ENCODE measurements around the gene PHRF1. TPM values are rescaled to one million over a fixed set of nuclear protein-coding genes. Genes with fewer than 3 reads are reported as not detected.
A peak's percentile ranks its signal among the peaks of the same experiment; 100 is the strongest.

The PHRF1 gene
- total RNA-seq, 3 donors from 2014 or later (not counting 1 experiment from before 2014, with no cell fraction given), result 46.1 to 52.0 (median 46.9) TPM

DNA sequence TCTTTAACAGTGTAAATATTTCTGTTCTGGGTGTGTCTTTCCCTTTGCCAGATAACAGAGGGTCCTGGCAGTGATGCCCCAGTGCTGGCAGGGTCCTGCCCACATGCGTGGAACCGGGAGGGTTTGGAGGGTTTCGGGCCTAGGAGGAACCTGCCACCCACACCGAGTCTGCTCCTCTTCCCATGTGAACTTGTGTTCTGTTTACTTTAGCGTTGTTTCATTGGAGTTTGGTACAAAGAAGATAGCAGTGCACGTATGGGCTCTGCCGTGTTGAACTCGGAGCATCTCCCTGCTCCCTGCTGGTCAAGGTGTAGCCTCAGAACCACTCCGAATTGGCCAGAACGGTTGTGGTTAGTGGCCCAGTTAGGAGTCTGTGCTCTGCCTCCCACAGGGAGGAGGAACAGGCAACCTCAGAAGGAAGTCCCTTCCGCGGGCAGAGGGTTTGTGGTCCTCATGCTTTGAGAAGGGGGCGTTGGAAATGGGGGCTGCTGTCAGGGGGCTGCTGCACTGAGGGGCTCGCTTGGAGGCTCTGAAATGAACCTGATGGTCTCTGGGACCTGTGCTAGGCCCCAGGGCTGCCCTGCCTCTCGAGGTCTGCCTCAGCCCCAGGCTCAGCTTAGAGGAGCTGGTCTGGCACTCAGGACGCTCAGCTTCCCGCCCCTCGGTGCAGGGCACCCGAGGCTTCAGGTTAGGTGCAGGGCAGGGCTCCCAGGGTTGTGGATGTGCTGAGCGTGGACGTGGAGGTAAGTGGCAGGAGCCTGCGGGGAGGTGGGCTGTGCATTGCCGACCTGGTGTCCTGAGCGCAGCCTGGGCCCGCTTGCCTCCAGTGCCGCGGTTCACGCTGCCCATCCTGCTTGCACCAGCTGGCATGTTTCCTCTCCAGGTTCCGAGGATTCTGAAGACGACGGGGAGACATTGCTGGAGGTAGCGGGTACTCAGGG, 10.4 kb downstream of the PHRF1 start:
- TF ChIP-seq, protein P1, sequence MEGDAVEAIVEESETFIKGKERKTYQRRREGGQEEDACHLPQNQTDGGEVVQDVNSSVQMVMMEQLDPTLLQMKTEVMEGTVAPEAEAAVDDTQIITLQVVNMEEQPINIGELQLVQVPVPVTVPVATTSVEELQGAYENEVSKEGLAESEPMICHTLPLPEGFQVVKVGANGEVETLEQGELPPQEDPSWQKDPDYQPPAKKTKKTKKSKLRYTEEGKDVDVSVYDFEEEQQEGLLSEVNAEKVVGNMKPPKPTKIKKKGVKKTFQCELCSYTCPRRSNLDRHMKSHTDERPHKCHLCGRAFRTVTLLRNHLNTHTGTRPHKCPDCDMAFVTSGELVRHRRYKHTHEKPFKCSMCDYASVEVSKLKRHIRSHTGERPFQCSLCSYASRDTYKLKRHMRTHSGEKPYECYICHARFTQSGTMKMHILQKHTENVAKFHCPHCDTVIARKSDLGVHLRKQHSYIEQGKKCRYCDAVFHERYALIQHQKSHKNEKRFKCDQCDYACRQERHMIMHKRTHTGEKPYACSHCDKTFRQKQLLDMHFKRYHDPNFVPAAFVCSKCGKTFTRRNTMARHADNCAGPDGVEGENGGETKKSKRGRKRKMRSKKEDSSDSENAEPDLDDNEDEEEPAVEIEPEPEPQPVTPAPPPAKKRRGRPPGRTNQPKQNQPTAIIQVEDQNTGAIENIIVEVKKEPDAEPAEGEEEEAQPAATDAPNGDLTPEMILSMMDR (IDR thresholded peaks at IDR 0.05), result no peak
- Histone ChIP-seq H3K27me3 (ENCODE audit: control insufficient read depth, insufficient read depth, low read length) (no peaks in the 10 kb centered on the region), H3K4me3 (ENCODE audit: low read length) (no peak overlapping the region), H3K27ac (ENCODE audit: low read length) (no peak overlapping the region), H3K36me3 (ENCODE audit: control insufficient read depth, insufficient read depth, low read length) (peaks cover 51% of the 10 kb centered on the region), H3K4me1 (ENCODE audit: control insufficient read depth, insufficient read depth, low read length) (peaks cover 14% of the 10 kb centered on the region), H3K9me3 (ENCODE audit: control insufficient read depth, insufficient read depth, low read length) (no peaks in the 10 kb centered on the region)
- 93% methylated on average over 32 of the region's 32 CpGs for WGBS (ENCODE audit: insufficient coverage)
- Mint-ChIP-seq H3K4me1 (peaks cover 20 to 33% of the 10 kb centered on the region in 2 donors), H3K27ac (peak overlapping the region in 1 of 2 donors; percentile 86), H3K4me3 (no peak overlapping the region), H3K36me3 (peaks cover 8% of the 10 kb centered on the region), H3K9me3 (no peaks in the 10 kb centered on the region), H3K27me3 (ENCODE audit: low read depth in 2 of 2) (no peaks in the 10 kb centered on the region)
- ATAC-seq, result no peak
- DNase-seq, result no peak
- intact Hi-C loops (cut with micrococcal nuclease), result no loop called here

DNA sequence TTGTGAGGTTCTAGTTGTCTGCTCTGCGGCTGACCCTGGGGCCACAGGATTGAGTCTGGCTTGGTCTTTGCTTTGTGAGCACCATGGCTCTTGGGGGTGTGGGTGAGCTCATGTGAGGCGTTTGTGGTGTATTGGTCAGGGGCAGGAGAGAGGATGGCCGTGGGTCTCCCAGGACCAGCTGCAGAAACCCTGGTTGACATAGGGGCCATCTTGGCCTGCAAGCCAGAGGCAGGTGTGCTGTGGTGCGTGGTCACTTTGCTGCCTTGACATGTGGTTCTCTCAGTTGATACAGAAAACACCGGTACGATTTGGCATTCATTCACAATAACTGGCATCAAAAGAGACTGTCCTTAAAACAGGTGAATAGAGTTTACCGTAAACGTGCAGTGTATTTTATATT, 11.3 kb downstream of the PHRF1 start:
- Histone ChIP-seq H3K27ac (ENCODE audit: low read length) (peak overlapping the region; percentile 56), H3K27me3 (ENCODE audit: control insufficient read depth, insufficient read depth, low read length) (no peaks in the 10 kb centered on the region), H3K36me3 (ENCODE audit: control insufficient read depth, insufficient read depth, low read length) (peaks cover 53% of the 10 kb centered on the region), H3K4me3 (ENCODE audit: low read length) (no peak overlapping the region), H3K4me1 (ENCODE audit: control insufficient read depth, insufficient read depth, low read length) (peaks cover 14% of the 10 kb centered on the region), H3K9me3 (ENCODE audit: control insufficient read depth, insufficient read depth, low read length) (no peaks in the 10 kb centered on the region)
- H3K4me3 Mint-ChIP-seq, result no peak overlapping the region
- 73% methylated on average over 7 of the region's 8 CpGs for WGBS (ENCODE audit: insufficient coverage)
- DNase-seq (no peak), ATAC-seq (peak in 1 of 3 donors; percentile 4)
- intact Hi-C loops (cut with micrococcal nuclease), result no loop called here
- no peaks in the 10 kb centered on the region for H3K9me3 Mint-ChIP-seq
- H3K4me1 Mint-ChIP-seq, result peaks cover 16 to 29% of the 10 kb centered on the region in 2 donors
- H3K27ac Mint-ChIP-seq, result peak overlapping the region; percentile 86 to 89
- no peaks in the 10 kb centered on the region for H3K27me3 Mint-ChIP-seq (ENCODE audit: low read depth in 2 of 2)
- peaks cover 8% of the 10 kb centered on the region for H3K36me3 Mint-ChIP-seq
- TF ChIP-seq, protein P1 (IDR thresholded peaks at IDR 0.05), result no peak

DNA sequence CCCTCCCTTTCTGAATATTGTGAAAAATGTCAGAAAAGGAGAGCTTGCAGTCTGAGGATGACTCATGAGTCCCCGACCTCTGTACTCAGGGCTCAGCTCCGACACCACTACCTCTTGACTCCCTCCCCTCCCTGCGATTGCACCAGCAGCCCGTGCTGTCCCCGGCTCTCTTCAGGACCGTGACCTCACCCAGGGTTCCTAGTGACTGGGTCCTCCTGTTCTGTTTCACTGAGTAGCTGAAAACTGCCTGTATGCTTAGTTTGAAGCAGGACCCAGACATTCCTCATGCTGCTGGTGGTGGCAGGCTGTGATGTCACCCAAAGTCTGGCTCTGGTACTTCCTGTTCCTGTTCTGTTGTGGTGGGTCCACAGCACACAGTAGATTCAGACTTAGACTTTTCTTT, 11.7 kb downstream of the PHRF1 start:
- peaks cover 14% of the 10 kb centered on the region for H3K4me1 ChIP-seq (ENCODE audit: control insufficient read depth, insufficient read depth, low read length)
- DNase-seq (peak in 1 of 2 donors; percentile 87), ATAC-seq (peak; percentile 83 to 90 (median 83))
- Mint-ChIP-seq H3K9me3 (no peaks in the 10 kb centered on the region), H3K4me3 (peak overlapping the region; percentile 47), H3K27ac (peak overlapping the region; percentile 86 to 89), H3K4me1 (peaks cover 16 to 29% of the 10 kb centered on the region in 2 donors), H3K27me3 (ENCODE audit: low read depth in 2 of 2) (no peaks in the 10 kb centered on the region), H3K36me3 (peaks cover 8% of the 10 kb centered on the region)
- no peaks in the 10 kb centered on the region for H3K9me3 ChIP-seq (ENCODE audit: control insufficient read depth, insufficient read depth, low read length)
- peaks cover 55% of the 10 kb centered on the region for H3K36me3 ChIP-seq (ENCODE audit: control insufficient read depth, insufficient read depth, low read length)
- TF ChIP-seq, protein P1 (IDR thresholded peaks at IDR 0.05), result no peak
- H3K4me3 ChIP-seq (ENCODE audit: low read length), result no peak overlapping the region
- H3K27me3 ChIP-seq (ENCODE audit: control insufficient read depth, insufficient read depth, low read length), result no peaks in the 10 kb centered on the region
- intact Hi-C loops (cut with micrococcal nuclease), result no loop called here
- 80% methylated on average over 6 of the region's 6 CpGs for WGBS (ENCODE audit: insufficient coverage)
- peak overlapping the region; percentile 56 for H3K27ac ChIP-seq (ENCODE audit: low read length)

Measured in natural killer cell (primary cell).